ENCODE measurements around the gene RNLS.

RNLS gene

GRCh38 chr10:88433565-88434186, 149.4 kb downstream of the RNLS start:
- no peak for DNase-seq (ENCODE audit: low read depth in 2 of 2, low spot score in 1 of 2)

DNA sequence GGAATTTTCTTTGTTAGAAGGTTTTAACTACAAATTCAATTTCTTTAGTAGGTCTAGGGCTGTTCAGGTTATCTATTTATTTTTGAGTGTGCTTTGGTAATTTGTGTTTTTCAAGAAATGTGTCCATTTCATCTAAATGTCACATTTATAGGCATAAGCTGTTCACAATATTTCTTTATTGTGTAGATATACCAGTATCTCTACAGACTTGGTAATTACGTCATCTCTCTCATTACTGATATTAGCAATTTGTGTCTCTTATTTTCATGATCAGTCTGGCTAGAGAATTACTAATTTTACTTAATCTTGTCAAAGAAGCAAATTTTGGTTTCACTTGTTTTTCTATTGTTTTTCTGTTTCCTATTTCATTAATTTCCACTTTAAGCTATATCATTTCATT, 152.0 kb downstream of the RNLS start:
- no peak for DNase-seq (ENCODE audit: low read depth in 2 of 2, low spot score in 1 of 2)

DNA sequence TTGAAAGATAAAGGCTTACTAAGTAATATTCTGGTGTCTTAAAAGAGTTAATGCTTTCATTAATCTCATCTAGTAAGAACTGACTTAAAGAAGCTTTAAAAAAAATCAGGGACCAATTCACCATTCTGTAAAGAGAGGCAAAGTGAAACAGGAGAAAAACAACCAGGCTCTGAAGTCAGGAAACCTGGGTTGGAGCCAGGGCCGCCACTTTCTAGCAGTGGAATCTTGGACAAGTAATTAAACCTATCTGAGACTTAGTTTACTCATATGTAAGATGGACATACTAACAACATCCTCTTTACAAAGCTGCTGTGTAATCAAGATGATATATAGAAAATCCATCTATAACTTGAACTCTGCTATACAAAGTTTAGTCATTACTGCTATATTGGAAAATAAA, 154.1 kb downstream of the RNLS start:
- DNase-seq (ENCODE audit: low read depth in 2 of 2, low spot score in 1 of 2) = no peak

DNA sequence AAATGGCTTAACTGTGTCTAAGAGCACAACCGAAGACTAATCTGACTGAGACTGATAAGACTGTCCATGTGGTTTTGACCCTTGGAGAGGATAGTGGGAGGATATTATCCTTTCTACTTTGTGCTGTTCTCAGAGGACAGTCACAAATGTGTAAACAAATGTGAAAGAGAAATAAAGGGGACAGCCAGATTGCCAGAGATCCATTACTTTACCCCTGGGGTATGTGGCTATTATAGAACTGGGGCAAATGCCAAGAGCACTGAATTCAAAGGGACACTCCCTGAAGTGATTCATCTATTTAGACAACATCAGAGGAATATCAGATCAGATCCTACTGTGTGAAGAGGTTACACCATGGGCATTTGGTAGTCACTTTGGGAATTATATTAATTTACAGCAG, 154.7 kb downstream of the RNLS start:
- no peak for DNase-seq (ENCODE audit: low read depth in 2 of 2, low spot score in 1 of 2)

GRCh38 chr10:88427024-88427423, 156.1 kb downstream of the RNLS start:
- DNase-seq (ENCODE audit: low read depth in 2 of 2, low spot score in 1 of 2) = no peak

DNA sequence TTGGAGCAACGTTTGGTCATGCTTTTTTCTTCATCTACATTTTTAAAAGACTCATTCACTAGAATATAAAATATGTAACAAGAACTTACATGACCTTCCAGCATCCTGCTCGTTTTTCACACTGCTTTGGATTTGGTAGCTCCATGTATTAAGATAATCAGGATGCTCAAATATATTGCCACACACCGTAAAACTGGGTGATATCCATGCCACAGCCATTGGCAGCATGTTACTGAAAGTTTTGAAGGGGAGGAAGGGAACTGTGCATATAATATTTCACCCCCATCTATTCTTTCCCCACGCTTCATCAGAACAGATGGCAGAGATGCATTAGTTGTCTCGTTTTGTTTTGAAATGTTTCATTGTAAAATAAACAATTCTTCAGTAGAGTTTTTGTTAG, 158.2 kb downstream of the RNLS start:
- no peak for DNase-seq (ENCODE audit: low read depth in 2 of 2, low spot score in 1 of 2)

- DNase-seq (ENCODE audit: low read depth in 2 of 2, low spot score in 1 of 2) = no peak
Observed at GRCh38 chr10:88423732-88424131, 159.4 kb downstream of the RNLS start.

DNA sequence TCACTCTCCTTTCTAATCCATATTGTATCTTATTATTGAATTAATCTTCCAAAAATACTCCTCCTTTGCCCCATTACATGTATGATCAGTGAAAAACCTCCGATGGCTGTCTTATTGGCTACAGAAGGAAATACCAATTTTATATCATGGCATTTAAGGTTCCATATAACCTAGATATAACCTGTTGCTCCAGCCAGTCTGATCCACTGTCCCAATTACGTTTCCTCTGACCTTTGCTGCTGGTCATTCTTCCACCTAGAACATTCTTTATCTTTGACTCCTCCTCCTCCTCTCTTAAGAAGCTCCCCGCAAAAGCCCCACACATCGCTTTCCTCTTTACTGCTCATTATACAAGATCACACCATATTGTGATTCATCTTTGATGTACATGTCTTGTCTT, 161.5 kb downstream of the RNLS start:
- no peak for DNase-seq (ENCODE audit: low read depth in 2 of 2, low spot score in 1 of 2)

DNA sequence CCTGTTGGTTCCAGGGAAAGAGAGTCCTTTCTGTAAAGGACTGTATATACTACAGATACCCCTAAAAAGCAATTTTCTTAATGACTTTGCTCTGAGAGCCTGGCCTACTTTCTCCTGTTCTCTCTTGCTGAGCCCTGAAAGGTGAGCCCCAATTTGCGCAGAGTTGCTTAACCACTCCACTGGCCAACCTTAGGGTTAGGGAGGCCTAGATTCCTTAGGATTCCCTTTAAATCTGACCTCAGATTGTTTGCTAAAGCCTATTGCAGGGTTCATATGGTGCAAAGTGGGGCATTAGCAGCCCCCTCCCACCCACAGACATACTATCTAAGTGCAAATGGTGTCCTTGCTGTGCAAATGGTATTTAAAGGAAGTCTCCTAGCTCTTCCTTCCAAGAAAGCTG, 164.2 kb downstream of the RNLS start:
- no peak for DNase-seq (ENCODE audit: low read depth in 2 of 2, low spot score in 1 of 2)

DNA sequence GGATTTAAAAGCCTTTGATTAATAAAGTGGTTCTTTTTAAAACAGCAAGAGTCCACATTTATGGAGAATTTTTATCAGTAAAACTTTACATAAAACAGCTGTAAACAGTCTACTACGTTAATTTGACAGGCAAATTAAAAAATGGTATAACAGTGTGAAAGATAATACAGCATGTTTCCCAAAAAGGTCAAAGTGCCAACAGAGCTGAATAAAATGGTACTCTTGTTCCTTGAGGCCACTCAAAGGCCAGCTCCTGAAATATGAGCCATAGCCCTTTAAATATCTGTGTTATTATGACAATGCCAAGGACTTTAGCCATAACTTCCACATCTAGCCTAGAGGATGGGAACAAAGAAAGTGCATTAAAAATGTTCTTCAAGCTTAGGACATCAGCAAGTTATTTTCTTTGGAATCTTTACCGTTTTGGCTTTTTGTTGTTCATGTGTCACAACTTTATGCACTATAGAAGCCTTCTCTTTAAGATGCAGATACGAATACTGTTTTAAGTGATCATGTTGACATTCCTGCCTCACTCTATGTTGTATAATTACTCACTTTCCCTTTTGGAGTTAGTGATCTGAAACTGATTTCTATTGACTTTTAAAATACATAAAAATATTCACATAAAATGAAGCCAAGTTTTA, 165.6 kb downstream of the RNLS start:
- no peak for DNase-seq (ENCODE audit: low read depth in 2 of 2, low spot score in 1 of 2)

GRCh38 chr10:88416801-88417200, 166.3 kb downstream of the RNLS start:
- DNase-seq (ENCODE audit: low read depth in 2 of 2, low spot score in 1 of 2) = no peak

DNA sequence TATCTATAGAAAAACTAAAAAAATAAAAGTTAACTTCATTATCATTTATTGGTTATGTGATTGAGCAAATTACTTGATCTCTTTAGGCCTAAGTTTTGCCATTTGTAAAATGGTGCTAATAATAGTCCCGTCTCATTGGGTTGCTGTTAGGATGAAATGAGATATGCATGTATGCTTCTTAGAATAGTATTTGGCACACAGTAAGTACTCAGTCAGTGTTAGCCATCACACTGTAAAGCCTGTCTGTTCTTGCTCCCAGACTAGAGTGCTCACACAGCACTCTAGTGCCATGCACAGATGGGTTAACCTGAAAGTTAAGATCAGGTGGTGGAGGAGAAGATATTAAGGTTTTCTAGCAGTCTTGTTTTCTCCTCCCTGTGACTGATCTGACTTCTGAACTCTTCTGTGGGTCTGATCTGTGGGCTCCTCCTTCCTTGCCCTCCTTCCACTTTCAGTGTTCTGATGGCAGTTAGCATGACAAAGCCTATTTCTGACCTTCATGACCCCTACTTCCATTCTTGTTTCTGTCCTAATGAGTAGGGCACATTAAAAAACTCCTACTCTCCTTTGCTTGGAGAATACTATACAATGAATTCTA, 167.5 kb downstream of the RNLS start:
- no peak for DNase-seq (ENCODE audit: low read depth in 2 of 2, low spot score in 1 of 2)

DNA sequence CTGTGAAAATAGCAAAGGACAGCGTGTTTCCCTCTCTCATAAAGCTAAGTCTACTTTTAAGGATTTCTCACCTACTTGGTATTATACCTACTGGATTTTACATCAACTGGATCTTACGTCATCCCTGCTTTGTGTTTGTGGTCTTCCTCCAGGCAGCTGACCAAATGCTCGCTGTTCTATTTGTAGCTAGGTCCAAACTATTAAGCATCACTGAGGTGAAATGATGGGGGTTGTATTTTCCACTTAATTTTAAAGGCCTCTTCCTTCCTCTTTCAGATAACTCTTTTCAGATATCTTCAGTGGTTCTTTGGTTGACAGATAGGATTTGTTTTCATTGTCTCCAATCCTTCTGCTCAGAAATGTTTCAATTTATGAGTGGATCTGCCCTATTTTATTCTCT, 169.7 kb downstream of the RNLS start:
- no peak for DNase-seq (ENCODE audit: low read depth in 2 of 2, low spot score in 1 of 2)

GRCh38 chr10:88411772-88412349, 171.3 kb downstream of the RNLS start:
- DNase-seq (ENCODE audit: low read depth in 2 of 2, low spot score in 1 of 2) = no peak

DNA sequence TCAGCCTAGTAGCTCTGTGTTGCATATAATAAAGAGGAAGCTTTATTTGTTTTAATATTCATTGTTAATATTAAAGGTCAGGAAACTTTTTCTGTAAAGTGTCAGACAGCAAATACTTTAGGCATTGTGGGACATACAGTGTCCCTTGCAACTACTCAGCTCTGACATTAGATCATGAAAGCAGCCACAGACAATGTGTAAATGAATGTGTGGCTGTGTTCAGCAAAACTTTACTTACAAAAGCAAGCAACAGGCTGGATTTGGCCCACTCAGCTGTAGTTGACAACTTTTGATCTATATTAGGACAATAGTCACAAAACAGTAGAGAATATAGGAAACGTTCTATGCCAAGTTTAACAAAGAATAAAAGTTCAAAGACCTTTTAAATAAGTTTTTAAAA, 173.3 kb downstream of the RNLS start:
- no peak for DNase-seq (ENCODE audit: low read depth in 2 of 2, low spot score in 1 of 2)

DNA sequence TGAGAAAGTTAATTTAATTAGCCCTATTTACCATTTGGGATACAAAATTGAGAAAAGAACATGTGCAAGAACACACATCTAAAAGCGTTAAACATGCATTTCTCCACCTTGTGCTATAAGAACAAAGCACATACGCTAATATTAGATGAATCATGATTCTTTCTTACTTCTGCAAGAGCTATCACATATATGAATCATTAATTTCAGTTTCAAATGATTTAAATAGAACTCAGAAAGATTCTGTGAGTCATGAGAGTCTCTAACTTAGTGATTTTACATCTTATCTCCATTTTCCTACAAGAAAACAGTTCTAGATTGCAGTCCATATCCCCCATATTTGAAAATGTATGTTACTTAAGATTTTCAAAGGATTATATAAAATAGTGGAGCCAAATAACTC, 173.9 kb downstream of the RNLS start:
- DNase-seq (ENCODE audit: low read depth in 2 of 2, low spot score in 1 of 2) = no peak

GRCh38 chr10:88408096-88408495, 175.0 kb downstream of the RNLS start:
- DNase-seq (ENCODE audit: low read depth in 2 of 2, low spot score in 1 of 2) = no peak

DNA sequence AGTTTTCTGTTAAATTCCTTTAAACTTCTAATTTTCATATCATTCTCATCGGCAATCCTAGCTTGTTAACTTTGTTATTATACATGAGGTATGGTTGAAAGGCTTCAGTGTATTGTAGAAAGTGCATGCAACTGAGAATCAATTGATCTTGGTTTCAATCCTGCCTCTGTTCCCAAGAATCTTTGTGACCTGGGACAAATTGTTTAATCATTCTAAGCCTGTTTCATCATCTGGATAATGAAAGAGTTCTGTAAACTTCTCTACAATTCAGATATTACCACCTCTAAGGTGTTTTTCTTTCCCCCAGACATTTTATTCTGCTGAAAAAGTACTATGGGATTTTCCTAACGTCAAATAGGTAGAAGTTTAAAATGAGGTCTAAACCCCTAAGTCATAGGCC, 179.0 kb downstream of the RNLS start:
- DNase-seq (ENCODE audit: low read depth in 2 of 2, low spot score in 1 of 2) = no peak

DNA sequence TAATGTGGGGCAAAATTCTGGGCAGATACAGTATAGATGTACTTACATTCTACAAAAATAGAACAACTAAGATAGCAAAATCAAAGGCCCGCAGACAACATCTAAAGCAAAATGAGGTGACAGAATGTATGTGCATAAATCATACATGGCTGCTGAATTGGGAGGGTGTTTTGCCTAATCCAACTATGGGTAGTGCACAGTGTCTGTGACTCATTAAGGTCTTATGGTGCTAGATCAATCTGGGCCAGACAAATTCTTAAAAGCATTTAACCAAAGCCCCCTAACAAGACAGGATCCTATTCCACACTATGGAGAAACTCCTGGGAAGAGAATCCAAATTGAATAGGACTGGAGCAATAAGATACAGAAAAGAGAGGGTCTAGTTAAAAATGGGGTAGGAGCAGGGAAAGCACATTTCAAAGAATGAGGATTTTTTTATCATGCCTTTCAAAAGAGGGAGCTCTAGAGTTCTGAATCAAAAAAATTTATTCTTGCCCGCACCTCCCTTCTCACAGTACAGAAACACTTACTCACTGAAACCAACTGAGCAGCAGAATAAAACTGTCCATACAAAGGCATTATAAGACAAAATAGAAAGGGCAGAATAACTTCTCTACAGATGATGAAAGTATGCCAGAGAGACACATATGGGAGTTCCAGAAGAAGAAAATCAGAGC, 181.3 kb downstream of the RNLS start:
- no peak for DNase-seq (ENCODE audit: low read depth in 2 of 2, low spot score in 1 of 2)

GRCh38 chr10:88399240-88399639, 183.9 kb downstream of the RNLS start:
- no peak for DNase-seq (ENCODE audit: low read depth in 2 of 2, low spot score in 1 of 2)

GRCh38 chr10:88395677-88396076, 187.4 kb downstream of the RNLS start:
- DNase-seq (ENCODE audit: low read depth in 2 of 2, low spot score in 1 of 2) = no peak

DNA sequence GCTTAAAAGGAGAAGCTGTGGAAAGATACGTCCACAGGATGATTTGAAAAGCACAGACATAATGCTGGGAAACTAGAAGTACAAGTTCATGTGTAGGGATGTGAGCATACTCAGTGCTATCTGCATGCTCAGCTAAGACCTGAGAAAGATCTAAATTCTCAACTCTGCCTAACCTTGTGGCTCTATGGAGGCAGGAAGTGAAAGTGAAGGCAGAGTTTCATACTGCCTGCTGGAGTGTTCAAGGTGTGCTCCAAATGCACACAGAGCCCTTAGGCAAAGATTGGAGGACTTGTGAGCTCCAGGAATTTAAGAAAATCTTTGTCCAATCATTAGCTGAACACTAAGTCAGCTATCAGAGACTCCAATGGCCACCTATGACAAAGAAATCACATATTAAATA, 190.9 kb downstream of the RNLS start:
- no peak for DNase-seq (ENCODE audit: low read depth in 2 of 2, low spot score in 1 of 2)

Measured in stimulated activated CD8-positive, alpha-beta memory T cell treated with anti-CD3 and anti-CD28 coated beads, Interleukin-4, amount 100 ng/mL, for 4 hours (primary cell).